Effector memory CD8-positive, alpha-beta T cell (primary cell): Measurements from ENCODE around the gene CXCR5.

Source experiments
- ATAC-seq: fragments of 150-1000 bp; cut with Tn5 transposase; replicated peaks from 2 replicates; pipeline ENCODE4 v1.10.0; 2021; ENCODE audit warnings: mild to moderate bottlenecking, moderate library complexity
- DNase-seq, 3 experiments: peaks; one replicate each; pipeline ENCODE4 v3.0.0; 2021
- H3K27ac Mint-ChIP-seq, 2 donors: one replicate each; pipeline ENCODE4 v1.8.0; 2022; ENCODE audit warnings: mild to moderate bottlenecking in 2 of 2, mixed read lengths in 2 of 2, moderate library complexity in 2 of 2
- H3K27me3 Mint-ChIP-seq, 2 donors: one replicate each; pipeline ENCODE4 v1.8.0; 2022; ENCODE audit warnings: mixed read lengths in 2 of 2
- H3K36me3 Mint-ChIP-seq: one replicate; pipeline ENCODE4 v1.8.0; 2022; ENCODE audit warnings: mild to moderate bottlenecking, moderate library complexity, mixed read lengths; ENCODE audit not compliant: insufficient read depth
- H3K4me1 Mint-ChIP-seq, 2 donors: one replicate each; pipeline ENCODE4 v1.8.0; 2022; ENCODE audit warnings: low read depth in 2 of 2, mixed read lengths in 2 of 2
- H3K4me3 Mint-ChIP-seq, 2 donors: one replicate each; pipeline ENCODE4 v1.8.0; 2022; ENCODE audit warnings: mild to moderate bottlenecking in 2 of 2, mixed read lengths in 2 of 2, moderate library complexity in 2 of 2
- H3K9me3 Mint-ChIP-seq, 2 donors: one replicate each; pipeline ENCODE4 v1.8.0; 2022; ENCODE audit warnings: mixed read lengths in 2 of 2

CXCR5 gene

DNA sequence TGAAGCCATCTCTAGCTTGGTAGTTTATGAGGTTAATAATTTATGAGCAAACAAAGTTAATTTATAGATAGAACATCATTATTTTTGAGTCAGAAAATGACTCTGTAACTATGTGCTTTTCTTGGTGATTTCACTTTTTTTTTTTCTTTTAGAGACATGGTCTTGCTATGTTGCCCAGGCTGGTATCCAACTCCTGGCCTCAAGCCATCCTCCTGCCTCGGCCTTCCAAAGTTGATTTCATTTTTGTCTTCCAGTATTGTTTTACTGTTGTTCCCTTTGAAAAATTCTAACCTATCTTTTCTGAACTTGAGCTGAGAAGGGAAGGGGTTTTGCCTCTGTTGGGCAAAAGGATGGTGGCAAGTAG is 706 bp upstream of the CXCR5 start:
- ATAC-seq (no peak), DNase-seq (no peak)
- H3K4me3 Mint-ChIP-seq: peak overlapping the region; percentile 64 to 76
- peaks cover 16% of the 10 kb centered on the region for H3K36me3 Mint-ChIP-seq
- H3K4me1 Mint-ChIP-seq: peaks cover 38 to 42% of the 10 kb centered on the region in 2 donors
- no peaks in the 10 kb centered on the region for H3K9me3 Mint-ChIP-seq
- H3K27me3 Mint-ChIP-seq: no peaks in the 10 kb centered on the region
- H3K27ac Mint-ChIP-seq: peak overlapping the region; percentile 59 to 89

DNA sequence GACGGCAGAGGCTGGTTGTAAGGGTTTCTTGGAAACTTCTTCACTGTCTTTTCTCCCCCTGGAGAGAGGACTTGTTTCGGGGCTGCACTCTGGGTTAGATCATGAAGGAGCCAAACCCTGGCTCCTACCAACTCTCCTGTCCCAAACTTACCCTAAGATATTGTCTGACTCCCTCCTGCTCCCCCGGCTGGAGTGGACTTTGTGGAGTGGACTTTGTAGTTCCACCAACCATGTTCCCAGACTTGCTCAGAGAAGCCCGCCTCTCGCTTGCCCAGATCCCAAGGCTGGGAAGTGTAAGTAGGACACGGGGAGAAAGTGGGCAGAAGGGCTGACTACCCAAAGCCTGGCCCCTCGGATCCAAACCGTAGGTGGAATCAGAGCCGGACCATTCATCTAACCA is 1.2 kb downstream of the CXCR5 start:
- ATAC-seq: no peak
- peak overlapping the region; percentile 29 to 89 for H3K27ac Mint-ChIP-seq
- H3K27me3 Mint-ChIP-seq: no peaks in the 10 kb centered on the region
- H3K36me3 Mint-ChIP-seq: peaks cover 11% of the 10 kb centered on the region
- no peaks in the 10 kb centered on the region for H3K9me3 Mint-ChIP-seq
- H3K4me3 Mint-ChIP-seq: peak overlapping the region; percentile 12 to 76
- H3K4me1 Mint-ChIP-seq: peaks cover 39 to 47% of the 10 kb centered on the region in 2 donors
- DNase-seq: no peak

GRCh38 chr11:118885319-118885718 is 1.6 kb downstream of the CXCR5 start:
- Mint-ChIP-seq H3K27me3 (no peaks in the 10 kb centered on the region), H3K4me3 (peak overlapping the region in 1 of 2 donors; percentile 76), H3K36me3 (peaks cover 11% of the 10 kb centered on the region), H3K9me3 (no peaks in the 10 kb centered on the region), H3K4me1 (peaks cover 40 to 49% of the 10 kb centered on the region in 2 donors), H3K27ac (peak overlapping the region in 1 of 2 donors; percentile 89)
- ATAC-seq (no peak), DNase-seq (no peak)

- no peak for DNase-seq
- Mint-ChIP-seq H3K27ac (peak overlapping the region in 1 of 2 donors; percentile 65), H3K36me3 (peaks cover 14% of the 10 kb centered on the region), H3K4me1 (peaks cover 42 to 51% of the 10 kb centered on the region in 2 donors), H3K9me3 (no peaks in the 10 kb centered on the region), H3K4me3 (peak overlapping the region; percentile 23 to 76), H3K27me3 (no peaks in the 10 kb centered on the region)
- no peak for ATAC-seq
Measured at GRCh38 chr11:118885831-118886565, 2.3 kb downstream of the CXCR5 start.

DNA sequence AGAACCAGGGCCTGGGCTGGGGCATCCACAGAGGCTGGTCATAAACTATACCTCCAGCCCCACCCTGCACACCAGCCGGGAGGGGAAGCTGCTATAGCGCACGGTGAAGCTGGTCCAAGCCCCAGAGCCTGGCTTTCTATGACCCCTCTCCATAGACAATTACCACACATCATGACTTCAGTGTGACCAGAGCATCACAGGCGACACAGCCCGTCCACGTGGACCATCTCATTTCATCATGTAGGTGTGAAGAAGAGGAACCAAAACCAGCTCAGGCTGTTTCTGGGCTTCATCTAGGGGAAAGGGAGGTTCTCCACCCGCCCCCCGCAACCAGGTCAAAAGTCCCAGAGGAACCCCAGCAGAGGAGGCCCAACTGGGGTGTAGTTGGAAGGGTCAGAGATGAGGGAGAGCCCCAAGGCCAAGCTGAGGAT is 3.0 kb downstream of the CXCR5 start:
- no peak for DNase-seq
- H3K4me3 Mint-ChIP-seq: peak overlapping the region in 1 of 2 donors; percentile 76
- H3K9me3 Mint-ChIP-seq: no peaks in the 10 kb centered on the region
- peak; percentile 42 for ATAC-seq
- no peaks in the 10 kb centered on the region for H3K27me3 Mint-ChIP-seq
- H3K36me3 Mint-ChIP-seq: peaks cover 16% of the 10 kb centered on the region
- peaks cover 37 to 46% of the 10 kb centered on the region in 2 donors for H3K4me1 Mint-ChIP-seq
- H3K27ac Mint-ChIP-seq: peak overlapping the region in 1 of 2 donors; percentile 65

DNA sequence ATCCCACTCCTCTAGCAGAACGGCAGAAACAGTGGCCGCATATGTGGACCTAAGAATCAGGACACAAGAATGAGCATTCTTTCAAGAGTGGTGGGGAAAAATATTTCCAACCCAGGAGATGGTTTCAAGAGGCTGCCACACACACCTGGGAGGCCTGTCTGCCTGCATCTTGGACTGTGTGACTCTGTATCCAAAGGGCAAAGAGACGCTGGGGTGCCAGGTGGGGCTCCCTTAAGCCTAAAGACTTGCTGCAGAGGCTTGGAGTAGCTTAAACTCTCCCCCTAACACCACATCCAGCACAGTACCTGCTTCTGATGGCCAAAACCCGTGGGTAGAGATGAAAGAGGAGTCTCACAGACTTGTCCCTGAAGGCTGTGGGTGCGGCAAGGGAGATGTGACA is 3.5 kb downstream of the CXCR5 start:
- DNase-seq (no peak), ATAC-seq (no peak)
- peak overlapping the region in 1 of 2 donors; percentile 76 for H3K4me3 Mint-ChIP-seq
- peaks cover 21% of the 10 kb centered on the region for H3K36me3 Mint-ChIP-seq
- H3K27ac Mint-ChIP-seq: peak overlapping the region in 1 of 2 donors; percentile 65
- H3K4me1 Mint-ChIP-seq: peaks cover 42 to 51% of the 10 kb centered on the region in 2 donors
- no peaks in the 10 kb centered on the region for H3K27me3 Mint-ChIP-seq
- no peaks in the 10 kb centered on the region for H3K9me3 Mint-ChIP-seq

GRCh38 chr11:118888398-118888797 is 4.7 kb downstream of the CXCR5 start:
- peaks cover 45 to 55% of the 10 kb centered on the region in 2 donors for H3K4me1 Mint-ChIP-seq
- H3K4me3 Mint-ChIP-seq: no peak overlapping the region
- H3K9me3 Mint-ChIP-seq: no peaks in the 10 kb centered on the region
- H3K36me3 Mint-ChIP-seq: peaks cover 26% of the 10 kb centered on the region
- H3K27me3 Mint-ChIP-seq: no peaks in the 10 kb centered on the region
- no peak overlapping the region for H3K27ac Mint-ChIP-seq
- no peak for ATAC-seq
- no peak for DNase-seq

DNA sequence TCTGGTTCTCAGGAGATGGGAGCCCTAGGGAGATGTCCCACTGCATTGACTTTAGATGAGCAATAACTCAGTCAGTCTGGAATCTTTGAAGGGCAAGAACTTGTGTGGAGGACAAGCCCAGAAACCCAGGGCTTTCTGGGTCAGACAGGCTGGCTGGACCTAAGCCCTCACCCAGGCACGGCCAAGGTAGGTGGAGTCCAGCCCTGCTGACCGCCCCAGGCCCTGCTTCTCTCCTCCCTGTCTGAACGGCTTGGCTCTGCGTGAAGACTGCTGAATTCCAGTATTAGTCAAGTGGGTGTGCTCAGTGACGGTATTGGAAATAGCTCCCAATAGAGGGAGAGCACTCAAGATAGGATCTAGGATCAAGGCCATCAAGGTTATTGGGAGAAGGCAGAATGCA is 6.1 kb downstream of the CXCR5 start:
- Mint-ChIP-seq H3K36me3 (peaks cover 34% of the 10 kb centered on the region), H3K27ac (peak overlapping the region; percentile 62 to 87), H3K4me3 (peak overlapping the region; percentile 43), H3K9me3 (no peaks in the 10 kb centered on the region), H3K4me1 (peaks cover 57 to 65% of the 10 kb centered on the region in 2 donors), H3K27me3 (no peaks in the 10 kb centered on the region)
- ATAC-seq (no peak), DNase-seq (no peak)

GRCh38 chr11:118892514-118892913 is 8.8 kb downstream of the CXCR5 start:
- Mint-ChIP-seq H3K4me3 (peak overlapping the region; percentile 77), H3K27ac (peak overlapping the region; percentile 97 to 98), H3K36me3 (peaks cover 61% of the 10 kb centered on the region), H3K27me3 (no peaks in the 10 kb centered on the region), H3K4me1 (peaks cover 74 to 76% of the 10 kb centered on the region in 2 donors), H3K9me3 (no peaks in the 10 kb centered on the region)
- DNase-seq: peak in 1 of 3 experiments; percentile 26
- ATAC-seq: peak; percentile 57

DNA sequence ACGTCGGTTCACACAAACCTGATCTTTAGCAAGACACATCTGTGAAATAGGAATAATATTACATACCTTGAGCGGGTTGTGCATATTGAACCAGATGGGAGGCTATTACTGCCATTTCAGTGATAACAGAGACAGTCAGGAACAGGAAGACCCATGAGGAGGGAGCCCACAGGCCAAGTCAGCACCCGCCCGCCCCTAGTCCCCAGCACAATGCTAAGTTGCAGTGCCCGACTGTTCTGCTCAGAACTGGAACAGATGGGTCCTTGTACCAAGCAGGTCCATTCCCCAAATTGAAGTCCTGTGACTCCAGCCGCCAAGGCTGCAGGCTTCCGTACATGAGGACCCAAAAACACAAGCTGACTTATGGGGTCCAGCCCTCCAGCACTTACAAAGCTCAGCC is 9.3 kb downstream of the CXCR5 start:
- peaks cover 74 to 77% of the 10 kb centered on the region in 2 donors for H3K4me1 Mint-ChIP-seq
- ATAC-seq: peak; percentile 5
- peaks cover 62% of the 10 kb centered on the region for H3K36me3 Mint-ChIP-seq
- H3K4me3 Mint-ChIP-seq: peak overlapping the region; percentile 77
- DNase-seq: no peak
- peak overlapping the region; percentile 97 to 98 for H3K27ac Mint-ChIP-seq
- H3K9me3 Mint-ChIP-seq: no peaks in the 10 kb centered on the region
- no peaks in the 10 kb centered on the region for H3K27me3 Mint-ChIP-seq

DNA sequence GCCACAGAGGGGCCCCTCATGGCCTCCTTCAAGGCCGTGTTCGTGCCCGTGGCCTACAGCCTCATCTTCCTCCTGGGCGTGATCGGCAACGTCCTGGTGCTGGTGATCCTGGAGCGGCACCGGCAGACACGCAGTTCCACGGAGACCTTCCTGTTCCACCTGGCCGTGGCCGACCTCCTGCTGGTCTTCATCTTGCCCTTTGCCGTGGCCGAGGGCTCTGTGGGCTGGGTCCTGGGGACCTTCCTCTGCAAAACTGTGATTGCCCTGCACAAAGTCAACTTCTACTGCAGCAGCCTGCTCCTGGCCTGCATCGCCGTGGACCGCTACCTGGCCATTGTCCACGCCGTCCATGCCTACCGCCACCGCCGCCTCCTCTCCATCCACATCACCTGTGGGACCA is 10.0 kb downstream of the CXCR5 start:
- Mint-ChIP-seq H3K9me3 (no peaks in the 10 kb centered on the region), H3K36me3 (peaks cover 69% of the 10 kb centered on the region), H3K4me3 (peak overlapping the region; percentile 77 to 81), H3K4me1 (peaks cover 74 to 75% of the 10 kb centered on the region in 2 donors), H3K27me3 (no peaks in the 10 kb centered on the region), H3K27ac (peak overlapping the region; percentile 97 to 98)
- no peak for ATAC-seq
- DNase-seq: no peak

GRCh38 chr11:118894192-118894591 is 10.5 kb downstream of the CXCR5 start:
- H3K27me3 Mint-ChIP-seq: no peaks in the 10 kb centered on the region
- H3K36me3 Mint-ChIP-seq: peaks cover 75% of the 10 kb centered on the region
- no peak for DNase-seq
- ATAC-seq: no peak
- no peaks in the 10 kb centered on the region for H3K9me3 Mint-ChIP-seq
- peak overlapping the region; percentile 97 to 98 for H3K27ac Mint-ChIP-seq
- peaks cover 69 to 73% of the 10 kb centered on the region in 2 donors for H3K4me1 Mint-ChIP-seq
- peak overlapping the region; percentile 77 to 81 for H3K4me3 Mint-ChIP-seq

- Mint-ChIP-seq H3K4me1 (peaks cover 61 to 63% of the 10 kb centered on the region in 2 donors), H3K27me3 (no peaks in the 10 kb centered on the region)
- DNase-seq: peak; percentile 60 to 72 (median 64)
Measured at GRCh38 chr11:118895093-118896039, 11.7 kb downstream of the CXCR5 start.

More at GRCh38 chr11:118895093-118896039, 11.7 kb downstream of the CXCR5 start:
- Mint-ChIP-seq H3K27ac (peak overlapping the region; percentile 97 to 98), H3K9me3 (no peaks in the 10 kb centered on the region), H3K36me3 (peaks cover 86% of the 10 kb centered on the region), H3K4me3 (peak overlapping the region; percentile 77 to 81)
- peak; percentile 80 for ATAC-seq
